Measurements from ENCODE around the gene SLC38A9.
"Not testable (repeated sequence)": the region's sequence is repeated elsewhere in the genome, so short reads cannot be mapped to it uniquely, and the experiment has no call there.

The SLC38A9 gene

GRCh38 chr5:55706230-55706629, 5.9 kb downstream of the SLC38A9 start:
- no peak for DNase-seq (ENCODE audit: low read depth)

- DNase-seq (ENCODE audit: low read depth), result no peak
Observed at GRCh38 chr5:55702598-55703345, 9.4 kb downstream of the SLC38A9 start.

GRCh38 chr5:55701462-55702103, 10.5 kb downstream of the SLC38A9 start:
- DNase-seq (ENCODE audit: low read depth), result no peak

- no peak for DNase-seq (ENCODE audit: low read depth)
Observed at GRCh38 chr5:55700745-55701144, 11.4 kb downstream of the SLC38A9 start.

GRCh38 chr5:55699041-55699688, 13.0 kb downstream of the SLC38A9 start:
- DNase-seq (ENCODE audit: low read depth), result no peak

GRCh38 chr5:55696704-55697103, 15.4 kb downstream of the SLC38A9 start:
- DNase-seq (ENCODE audit: low read depth), result not testable (repeated sequence)

- DNase-seq (ENCODE audit: low read depth), result no peak
Observed at GRCh38 chr5:55694152-55694830, 17.8 kb downstream of the SLC38A9 start.

- no peak for DNase-seq (ENCODE audit: low read depth)
Observed at GRCh38 chr5:55692509-55692908, 19.6 kb downstream of the SLC38A9 start.

- DNase-seq (ENCODE audit: low read depth), result no peak
Observed at GRCh38 chr5:55692106-55692417, 20.1 kb downstream of the SLC38A9 start.

- DNase-seq (ENCODE audit: low read depth), result no peak
Observed at GRCh38 chr5:55691265-55692105, 20.6 kb downstream of the SLC38A9 start.

GRCh38 chr5:55682071-55682470, 30.1 kb downstream of the SLC38A9 start:
- DNase-seq (ENCODE audit: low read depth), result no peak

- no peak for DNase-seq (ENCODE audit: low read depth)
Observed at GRCh38 chr5:55681301-55681700, 30.8 kb downstream of the SLC38A9 start.

GRCh38 chr5:55680353-55680752, 31.8 kb downstream of the SLC38A9 start:
- no peak for DNase-seq (ENCODE audit: low read depth)

GRCh38 chr5:55679556-55679955, 32.6 kb downstream of the SLC38A9 start:
- no peak for DNase-seq (ENCODE audit: low read depth)

GRCh38 chr5:55675119-55675518, 37.0 kb downstream of the SLC38A9 start:
- no peak for DNase-seq (ENCODE audit: low read depth)

- no peak for DNase-seq (ENCODE audit: low read depth)
Observed at GRCh38 chr5:55674340-55674739, 37.8 kb downstream of the SLC38A9 start.

GRCh38 chr5:55672477-55672911, 39.6 kb downstream of the SLC38A9 start:
- no peak for DNase-seq (ENCODE audit: low read depth)

- no peak for DNase-seq (ENCODE audit: low read depth)
Observed at GRCh38 chr5:55671975-55672374, 40.1 kb downstream of the SLC38A9 start.

GRCh38 chr5:55668356-55668755, 43.8 kb downstream of the SLC38A9 start:
- peak; percentile 65 for DNase-seq (ENCODE audit: low read depth)

- no peak for DNase-seq (ENCODE audit: low read depth)
Observed at GRCh38 chr5:55667938-55668337, 44.2 kb downstream of the SLC38A9 start.

GRCh38 chr5:55665065-55665464, 47.1 kb downstream of the SLC38A9 start:
- no peak for DNase-seq (ENCODE audit: low read depth)

GRCh38 chr5:55657443-55657842, 54.7 kb downstream of the SLC38A9 start:
- no peak for DNase-seq (ENCODE audit: low read depth)

Data from HS-5 (cell line).